ENCODE measurements around the gene SGTA. TPM values are rescaled to one million over a fixed set of nuclear protein-coding genes. Genes with fewer than 3 reads are reported as not detected.
A peak's percentile ranks its signal among the peaks of the same experiment; 100 is the strongest.

The SGTA gene
- total and polyA plus RNA-seq, 9 of the 15 experiments (the other 6 are each of a cell fraction or from before 2014, with no cell fraction given), result 1.4 to 110 (median 49.9) TPM

DNA sequence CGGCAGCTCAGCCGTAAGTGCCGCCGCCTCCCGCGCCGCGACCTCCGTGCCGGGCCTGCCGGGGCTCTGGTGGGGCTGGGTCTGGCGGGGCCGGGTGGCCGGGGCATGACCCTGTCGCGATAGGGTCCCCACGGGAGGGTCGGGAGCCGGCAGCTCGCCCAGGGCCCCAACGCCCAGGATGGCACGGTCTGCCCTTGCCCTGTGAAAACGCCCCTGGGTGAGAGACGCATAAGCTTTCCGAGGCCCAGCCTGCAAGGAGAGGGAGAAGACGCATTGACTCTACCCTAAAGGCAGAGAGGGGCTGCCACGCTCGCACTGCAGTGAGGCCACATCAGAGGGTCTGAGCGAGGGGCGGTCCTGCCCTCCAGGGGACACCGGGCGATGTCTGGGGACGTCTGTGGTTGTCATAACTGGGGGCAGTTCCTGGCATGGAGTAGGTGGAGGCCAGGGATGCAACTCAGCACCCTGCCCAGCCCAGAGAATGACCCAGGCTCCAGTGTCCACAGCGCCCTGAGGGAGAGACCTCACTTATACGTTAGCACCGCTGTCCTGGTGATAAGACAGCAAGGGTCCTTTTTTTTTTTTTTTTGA, 37.1 kb upstream of the SGTA start:
- H3K27ac ChIP-seq (ENCODE audit: extremely low read depth, low read depth, low read length), result peak overlapping the region; percentile 68; the same call in 2 of the 3 replicates
- no peaks in the 10 kb centered on the region for H4K20me1 ChIP-seq (replicated peaks; ENCODE audit: control insufficient read depth, insufficient read depth, low read length)
- H3K27me3 ChIP-seq (ENCODE audit: control insufficient read depth in 2 of 2, insufficient read depth in 2 of 2, low read length in 2 of 2), result no peaks in the 10 kb centered on the region
- WGBS (ENCODE audit: insufficient coverage, low coverage, missing lambda C conversion rate), result under 1% methylated on average over 18 of the region's 36 CpGs
- peaks cover 0 to 18% of the 10 kb centered on the region in 2 experiments; a peak in 3 of 5 replicates for H3K4me1 ChIP-seq (replicated peaks in 1 of 2; ENCODE audit: control insufficient read depth in 2 of 2, insufficient read depth in 2 of 2, low read length in 2 of 2)
- in situ Hi-C loops (cut with MboI), result no loop called here
- peak overlapping the region; percentile 79 to 95 for H3K9ac ChIP-seq (ENCODE audit: insufficient read depth in 1 of 2, low read depth in 2 of 2, low read length in 2 of 2)
- H3K79me2 ChIP-seq (ENCODE audit: control insufficient read depth, insufficient read depth, low read length), result peaks cover 7% of the 10 kb centered on the region
- ChIA-PET CTCF (ENCODE audit: low intra/inter-chr PET ratio) (no interaction called here), POLR2A (interaction anchor here (0.5 to 1.6 kb wide), 5 partner anchors 16 to 260 kb away, joined by 3 to 4 read pairs (median 3); no protein-coding TSS in a partner anchor)
- ATAC-seq (peak; percentile 43), FAIRE-seq (no peak), DNase-seq (ENCODE audit: extremely low read depth in 1 of 4, low spot score in 3 of 4) (peak in 2 of 4 experiments; percentile 32 to 42)
- intact Hi-C loops (cut with micrococcal nuclease), result no loop called here
- peak overlapping the region; percentile 87 for H2AFZ ChIP-seq (ENCODE audit: low read depth, low read length)
- BruUV-seq (replicated peaks), result TSS peak; percentile 50
- H3K4me3 ChIP-seq, result peak overlapping the region; percentile 93
- peak overlapping the region; percentile 91 for H3K4me2 ChIP-seq (ENCODE audit: insufficient read depth, low read length)
- H3K36me3 ChIP-seq (ENCODE audit: control insufficient read depth, insufficient read depth, low read length), result no peaks in the 10 kb centered on the region
- H3K9me1 ChIP-seq (ENCODE audit: control insufficient read depth, insufficient read depth, low read length), result no peaks in the 10 kb centered on the region
- 0 out of 2 replicates have a peak, but pooled peaks cover 1% of the 10 kb centered on the region for H3K9me3 ChIP-seq (replicated peaks; ENCODE audit: control insufficient read depth, insufficient read depth, low read depth, low read length)
- TF ChIP-seq KAT7 (CRISPR knock-in tag; IDR thresholded peaks at IDR 0.05; ENCODE audit: borderline replicate concordance), result 0 out of 2 replicates have a peak, but pooled peaks have one; percentile 29
- peak; percentile 32; the same call in 1 of the 2 replicates for TF ChIP-seq ZNF143 (CRISPR knock-in tag; IDR thresholded peaks at IDR 0.05)
- no peak for TF ChIP-seq ZFP36 (IDR thresholded peaks at IDR 0.05; ENCODE audit: low read depth, low read length, partially characterized antibody)
- peak; percentile 68 for TF ChIP-seq ZNF384 (IDR thresholded peaks at IDR 0.05; ENCODE audit: low read depth, low read length)
- no peak for TF ChIP-seq ZNF408 (CRISPR knock-in tag; IDR thresholded peaks at IDR 0.05; ENCODE audit: low read depth)
- peak in 1 of 2 experiments; percentile 17; a peak in 1 of 4 replicates for TF ChIP-seq FOXA3 (CRISPR knock-in tag; conservative IDR thresholded peaks at IDR 0.05 in 1 of 2, IDR thresholded peaks at IDR 0.05 in 1 of 2)
- no peak for TF ChIP-seq ETV5 (CRISPR knock-in tag; IDR thresholded peaks at IDR 0.05; ENCODE audit: low read depth)
- TF ChIP-seq POLR2B (IDR thresholded peaks at IDR 0.05; ENCODE audit: low read depth, partially characterized antibody), result no peak
- TF ChIP-seq, protein P1, sequence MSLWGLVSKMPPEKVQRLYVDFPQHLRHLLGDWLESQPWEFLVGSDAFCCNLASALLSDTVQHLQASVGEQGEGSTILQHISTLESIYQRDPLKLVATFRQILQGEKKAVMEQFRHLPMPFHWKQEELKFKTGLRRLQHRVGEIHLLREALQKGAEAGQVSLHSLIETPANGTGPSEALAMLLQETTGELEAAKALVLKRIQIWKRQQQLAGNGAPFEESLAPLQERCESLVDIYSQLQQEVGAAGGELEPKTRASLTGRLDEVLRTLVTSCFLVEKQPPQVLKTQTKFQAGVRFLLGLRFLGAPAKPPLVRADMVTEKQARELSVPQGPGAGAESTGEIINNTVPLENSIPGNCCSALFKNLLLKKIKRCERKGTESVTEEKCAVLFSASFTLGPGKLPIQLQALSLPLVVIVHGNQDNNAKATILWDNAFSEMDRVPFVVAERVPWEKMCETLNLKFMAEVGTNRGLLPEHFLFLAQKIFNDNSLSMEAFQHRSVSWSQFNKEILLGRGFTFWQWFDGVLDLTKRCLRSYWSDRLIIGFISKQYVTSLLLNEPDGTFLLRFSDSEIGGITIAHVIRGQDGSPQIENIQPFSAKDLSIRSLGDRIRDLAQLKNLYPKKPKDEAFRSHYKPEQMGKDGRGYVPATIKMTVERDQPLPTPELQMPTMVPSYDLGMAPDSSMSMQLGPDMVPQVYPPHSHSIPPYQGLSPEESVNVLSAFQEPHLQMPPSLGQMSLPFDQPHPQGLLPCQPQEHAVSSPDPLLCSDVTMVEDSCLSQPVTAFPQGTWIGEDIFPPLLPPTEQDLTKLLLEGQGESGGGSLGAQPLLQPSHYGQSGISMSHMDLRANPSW (CRISPR knock-in tag; IDR thresholded peaks at IDR 0.05), result no peak
- TF ChIP-seq CHD1 (IDR thresholded peaks at IDR 0.05; ENCODE audit: low read length), result peak; percentile 36
- TF ChIP-seq, protein P2, sequence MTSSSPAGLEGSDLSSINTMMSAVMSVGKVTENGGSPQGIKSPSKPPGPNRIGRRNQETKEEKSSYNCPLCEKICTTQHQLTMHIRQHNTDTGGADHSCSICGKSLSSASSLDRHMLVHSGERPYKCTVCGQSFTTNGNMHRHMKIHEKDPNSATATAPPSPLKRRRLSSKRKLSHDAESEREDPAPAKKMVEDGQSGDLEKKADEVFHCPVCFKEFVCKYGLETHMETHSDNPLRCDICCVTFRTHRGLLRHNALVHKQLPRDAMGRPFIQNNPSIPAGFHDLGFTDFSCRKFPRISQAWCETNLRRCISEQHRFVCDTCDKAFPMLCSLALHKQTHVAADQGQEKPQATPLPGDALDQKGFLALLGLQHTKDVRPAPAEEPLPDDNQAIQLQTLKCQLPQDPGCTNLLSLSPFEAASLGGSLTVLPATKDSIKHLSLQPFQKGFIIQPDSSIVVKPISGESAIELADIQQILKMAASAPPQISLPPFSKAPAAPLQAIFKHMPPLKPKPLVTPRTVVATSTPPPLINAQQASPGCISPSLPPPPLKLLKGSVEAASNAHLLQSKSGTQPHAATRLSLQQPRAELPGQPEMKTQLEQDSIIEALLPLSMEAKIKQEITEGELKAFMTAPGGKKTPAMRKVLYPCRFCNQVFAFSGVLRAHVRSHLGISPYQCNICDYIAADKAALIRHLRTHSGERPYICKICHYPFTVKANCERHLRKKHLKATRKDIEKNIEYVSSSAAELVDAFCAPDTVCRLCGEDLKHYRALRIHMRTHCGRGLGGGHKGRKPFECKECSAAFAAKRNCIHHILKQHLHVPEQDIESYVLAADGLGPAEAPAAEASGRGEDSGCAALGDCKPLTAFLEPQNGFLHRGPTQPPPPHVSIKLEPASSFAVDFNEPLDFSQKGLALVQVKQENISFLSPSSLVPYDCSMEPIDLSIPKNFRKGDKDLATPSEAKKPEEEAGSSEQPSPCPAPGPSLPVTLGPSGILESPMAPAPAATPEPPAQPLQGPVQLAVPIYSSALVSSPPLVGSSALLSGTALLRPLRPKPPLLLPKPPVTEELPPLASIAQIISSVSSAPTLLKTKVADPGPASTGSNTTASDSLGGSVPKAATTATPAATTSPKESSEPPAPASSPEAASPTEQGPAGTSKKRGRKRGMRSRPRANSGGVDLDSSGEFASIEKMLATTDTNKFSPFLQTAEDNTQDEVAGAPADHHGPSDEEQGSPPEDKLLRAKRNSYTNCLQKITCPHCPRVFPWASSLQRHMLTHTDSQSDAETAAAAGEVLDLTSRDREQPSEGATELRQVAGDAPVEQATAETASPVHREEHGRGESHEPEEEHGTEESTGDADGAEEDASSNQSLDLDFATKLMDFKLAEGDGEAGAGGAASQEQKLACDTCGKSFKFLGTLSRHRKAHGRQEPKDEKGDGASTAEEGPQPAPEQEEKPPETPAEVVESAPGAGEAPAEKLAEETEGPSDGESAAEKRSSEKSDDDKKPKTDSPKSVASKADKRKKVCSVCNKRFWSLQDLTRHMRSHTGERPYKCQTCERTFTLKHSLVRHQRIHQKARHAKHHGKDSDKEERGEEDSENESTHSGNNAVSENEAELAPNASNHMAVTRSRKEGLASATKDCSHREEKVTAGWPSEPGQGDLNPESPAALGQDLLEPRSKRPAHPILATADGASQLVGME (CRISPR knock-in tag; IDR thresholded peaks at IDR 0.05), result no peak
- TF ChIP-seq HDAC3 (IDR thresholded peaks at IDR 0.05; ENCODE audit: borderline replicate concordance, partially characterized antibody), result no peak

Data from K562 (cell line).